ENCODE measurements around the gene TNN.

- TF ChIP-seq EZH2 (IDR thresholded peaks at IDR 0.05; ENCODE audit: low read depth, unreplicated experiment) = no peak
- TF ChIP-seq STAT1 (IDR thresholded peaks at IDR 0.05; ENCODE audit: unreplicated experiment) = no peak
- TF ChIP-seq JUNB (IDR thresholded peaks at IDR 0.05; ENCODE audit: unreplicated experiment) = no peak
- no peak for TF ChIP-seq CTCF (conservative IDR thresholded peaks at IDR 0.05; ENCODE audit: low read depth in 2 of 2)
- no peak for TF ChIP-seq REST (IDR thresholded peaks at IDR 0.05; ENCODE audit: unreplicated experiment)
- TF ChIP-seq EZH2phosphoT487 (IDR thresholded peaks at IDR 0.05; ENCODE audit: unreplicated experiment) = no peak
- no peak for TF ChIP-seq POLR2AphosphoS5 (IDR thresholded peaks at IDR 0.05; ENCODE audit: low read depth)
- no peak for TF ChIP-seq ETS1 (IDR thresholded peaks at IDR 0.05)
- no peak for TF ChIP-seq ZNF331 (CRISPR knock-in tag; IDR thresholded peaks at IDR 0.05; ENCODE audit: low read depth)
Observed at GRCh38 chr1:175080030-175080429, 12.4 kb downstream of the TNN start.

Measured in GM23338 (cell line).